ENCODE measurements around the gene UBE2D3.
"Not testable (repeated sequence)": the region's sequence is repeated elsewhere in the genome, so short reads cannot be mapped to it uniquely, and the experiment has no call there.

The UBE2D3 gene

GRCh38 chr4:102829803-102830202 lies 2.5 kb upstream of the UBE2D3 start:
- no peak for DNase-seq (ENCODE audit: low read depth)

GRCh38 chr4:102828497-102828808 lies 1.1 kb upstream of the UBE2D3 start:
- DNase-seq (ENCODE audit: low read depth): no peak

- peak; percentile 100 for DNase-seq (ENCODE audit: low read depth)
These were observed 534 bp upstream of the UBE2D3 start for GRCh38 chr4:102827674-102828496.

GRCh38 chr4:102826105-102826889 lies 1.1 kb downstream of the UBE2D3 start:
- DNase-seq (ENCODE audit: low read depth): no peak

- DNase-seq (ENCODE audit: low read depth): peak; percentile 85
These were observed 1.9 kb downstream of the UBE2D3 start for GRCh38 chr4:102825261-102826091.

GRCh38 chr4:102824398-102824797 lies 3.0 kb downstream of the UBE2D3 start:
- DNase-seq (ENCODE audit: low read depth): no peak

GRCh38 chr4:102823897-102824296 lies 3.5 kb downstream of the UBE2D3 start:
- DNase-seq (ENCODE audit: low read depth): no peak

GRCh38 chr4:102823464-102823863 lies 3.9 kb downstream of the UBE2D3 start:
- no peak for DNase-seq (ENCODE audit: low read depth)

- DNase-seq (ENCODE audit: low read depth): no peak
These were observed 7.6 kb downstream of the UBE2D3 start for GRCh38 chr4:102819588-102820365.

GRCh38 chr4:102819100-102819499 lies 8.3 kb downstream of the UBE2D3 start:
- DNase-seq (ENCODE audit: low read depth): not testable (repeated sequence)

- DNase-seq (ENCODE audit: low read depth): no peak
These were observed 9.6 kb downstream of the UBE2D3 start for GRCh38 chr4:102817613-102818268.

GRCh38 chr4:102817021-102817605 lies 10.2 kb downstream of the UBE2D3 start:
- no peak for DNase-seq (ENCODE audit: low read depth)

- peak; percentile 94 for DNase-seq (ENCODE audit: low read depth)
These were observed 11.4 kb downstream of the UBE2D3 start for GRCh38 chr4:102815981-102816380.

GRCh38 chr4:102809691-102810090 lies 17.7 kb downstream of the UBE2D3 start:
- DNase-seq (ENCODE audit: low read depth): no peak

- DNase-seq (ENCODE audit: low read depth): no peak
These were observed 18.2 kb downstream of the UBE2D3 start for GRCh38 chr4:102809190-102809589.

GRCh38 chr4:102808009-102808408 lies 19.3 kb downstream of the UBE2D3 start:
- no peak for DNase-seq (ENCODE audit: low read depth)

GRCh38 chr4:102807345-102807744 lies 20.0 kb downstream of the UBE2D3 start:
- no peak for DNase-seq (ENCODE audit: low read depth)

GRCh38 chr4:102799816-102800215 lies 27.5 kb downstream of the UBE2D3 start:
- DNase-seq (ENCODE audit: low read depth): no peak

- DNase-seq (ENCODE audit: low read depth): no peak
These were observed 32.4 kb downstream of the UBE2D3 start for GRCh38 chr4:102794999-102795398.

- no peak for DNase-seq (ENCODE audit: low read depth)
These were observed 34.9 kb downstream of the UBE2D3 start for GRCh38 chr4:102792361-102792936.

All from ELR (cell line).